Measurements from ENCODE around the gene SLC6A19. TPM values are rescaled to one million over a fixed set of nuclear protein-coding genes. Genes with fewer than 3 reads are reported as not detected.

SLC6A19 gene
- total and polyA plus RNA-seq, 4 donors = 0.06 TPM; not detected in 3

GRCh38 chr5:1162276-1162675 lies 39.1 kb upstream of the SLC6A19 start:
- 84 to 85% methylated on average over 17 of the region's 17 CpGs for WGBS, 2 donors

GRCh38 chr5:1162751-1163150 lies 38.6 kb upstream of the SLC6A19 start:
- Histone ChIP-seq H3K36me3 (ENCODE audit: control insufficient read depth in 4 of 4, insufficient read depth in 4 of 4, low read length in 4 of 4) (no peaks in the 10 kb centered on the region), H3K9ac (ENCODE audit: insufficient read depth in 1 of 2, low read length in 2 of 2) (no peak overlapping the region), H3K9me3 (ENCODE audit: control insufficient read depth in 4 of 4, insufficient read depth in 3 of 4, low read length in 3 of 4) (no peaks in the 10 kb centered on the region), H3K27me3 (ENCODE audit: control insufficient read depth in 3 of 3, insufficient read depth in 3 of 3, low read length in 2 of 3) (peaks cover 0 to 4% (median 0%) of the 10 kb centered on the region in 3 donors), H3K4me3 (no peak overlapping the region), H3K4me1 (ENCODE audit: control insufficient read depth in 5 of 5, insufficient read depth in 5 of 5, low read length in 5 of 5) (peaks cover 0 to 7% (median 0%) of the 10 kb centered on the region in 5 donors), H3K27ac (ENCODE audit: low read depth in 1 of 2, low read length in 1 of 2) (no peak overlapping the region)
- DNase-seq (no peak), ATAC-seq (ENCODE audit: insufficient read depth, low FRiP score) (no peak)
- TF ChIP-seq CTCF (IDR thresholded peaks at IDR 0.05; ENCODE audit: control extremely low read depth, extremely low read depth) = no peak
- WGBS, 2 donors = 52 to 75% methylated on average over 8 of the region's 8 CpGs

More at GRCh38 chr5:1162276-1162675, 39.1 kb upstream of the SLC6A19 start:
- peaks cover 0 to 7% (median 0%) of the 10 kb centered on the region in 5 donors for H3K4me1 ChIP-seq (ENCODE audit: control insufficient read depth in 5 of 5, insufficient read depth in 5 of 5, low read length in 5 of 5)
- H3K9me3 ChIP-seq (ENCODE audit: control insufficient read depth in 4 of 4, insufficient read depth in 3 of 4, low read length in 3 of 4) = no peaks in the 10 kb centered on the region
- H3K27ac ChIP-seq (ENCODE audit: low read depth in 1 of 2, low read length in 1 of 2) = no peak overlapping the region
- H3K27me3 ChIP-seq (ENCODE audit: control insufficient read depth in 3 of 3, insufficient read depth in 3 of 3, low read length in 2 of 3) = peaks cover 0 to 5% (median 2%) of the 10 kb centered on the region in 3 donors
- DNase-seq = no peak
- H3K36me3 ChIP-seq (ENCODE audit: control insufficient read depth in 4 of 4, insufficient read depth in 4 of 4, low read length in 4 of 4) = no peaks in the 10 kb centered on the region
- H3K4me3 ChIP-seq = no peak overlapping the region
- ATAC-seq (ENCODE audit: insufficient read depth, low FRiP score) = no peak
- TF ChIP-seq CTCF (IDR thresholded peaks at IDR 0.05; ENCODE audit: control extremely low read depth, extremely low read depth) = no peak
- no peak overlapping the region for H3K9ac ChIP-seq (ENCODE audit: insufficient read depth in 1 of 2, low read length in 2 of 2)

- Histone ChIP-seq H3K4me3 (no peak overlapping the region), H3K36me3 (ENCODE audit: control insufficient read depth in 4 of 4, insufficient read depth in 4 of 4, low read length in 4 of 4) (no peaks in the 10 kb centered on the region), H3K9me3 (ENCODE audit: control insufficient read depth in 4 of 4, insufficient read depth in 3 of 4, low read length in 3 of 4) (no peaks in the 10 kb centered on the region), H3K27ac (ENCODE audit: low read depth in 1 of 2, low read length in 1 of 2) (no peak overlapping the region), H3K9ac (ENCODE audit: insufficient read depth in 1 of 2, low read length in 2 of 2) (no peak overlapping the region), H3K27me3 (ENCODE audit: control insufficient read depth in 3 of 3, insufficient read depth in 3 of 3, low read length in 2 of 3) (peaks cover 0 to 4% (median 0%) of the 10 kb centered on the region in 3 donors), H3K4me1 (ENCODE audit: control insufficient read depth in 5 of 5, insufficient read depth in 5 of 5, low read length in 5 of 5) (peaks cover 0 to 10% (median 2%) of the 10 kb centered on the region in 5 donors)
- TF ChIP-seq CTCF (IDR thresholded peaks at IDR 0.05; ENCODE audit: control extremely low read depth, extremely low read depth) = no peak
- ATAC-seq (ENCODE audit: insufficient read depth, low FRiP score) (no peak), DNase-seq (no peak)
- 92 to 97% methylated on average over 11 to 12 of the region's 12 CpGs for WGBS, 2 donors
These were observed 38.0 kb upstream of the SLC6A19 start for GRCh38 chr5:1163366-1163765.

- no peak for ATAC-seq (ENCODE audit: insufficient read depth, low FRiP score)
- no peak overlapping the region for H3K4me3 ChIP-seq
- H3K4me1 ChIP-seq (ENCODE audit: control insufficient read depth in 5 of 5, insufficient read depth in 5 of 5, low read length in 5 of 5) = peaks cover 0 to 10% (median 4%) of the 10 kb centered on the region in 5 donors
- no peaks in the 10 kb centered on the region for H3K36me3 ChIP-seq (ENCODE audit: control insufficient read depth in 4 of 4, insufficient read depth in 4 of 4, low read length in 4 of 4)
- H3K9ac ChIP-seq (ENCODE audit: insufficient read depth in 1 of 2, low read length in 2 of 2) = no peak overlapping the region
- TF ChIP-seq CTCF (IDR thresholded peaks at IDR 0.05; ENCODE audit: control extremely low read depth, extremely low read depth) = no peak
- H3K27me3 ChIP-seq (ENCODE audit: control insufficient read depth in 3 of 3, insufficient read depth in 3 of 3, low read length in 2 of 3) = peaks cover 0 to 4% (median 0%) of the 10 kb centered on the region in 3 donors
- WGBS, 2 donors = 87 to 97% methylated on average over 14 of the region's 14 CpGs
- no peaks in the 10 kb centered on the region for H3K9me3 ChIP-seq (ENCODE audit: control insufficient read depth in 4 of 4, insufficient read depth in 3 of 4, low read length in 3 of 4)
- DNase-seq = no peak
- no peak overlapping the region for H3K27ac ChIP-seq (ENCODE audit: low read depth in 1 of 2, low read length in 1 of 2)
These were observed 37.5 kb upstream of the SLC6A19 start for GRCh38 chr5:1163879-1164278.

All from lung (tissue), 12 donors.